GM10847 (cell line): ENCODE measurements around the gene LMO1.

Experiments used
- POLR2A ChIP-seq: IDR thresholded peaks from 2 replicates; pipeline ENCODE4 v1.6.1; 2011; ENCODE audit not compliant: insufficient read length; ENCODE audit errors: extremely low read depth

LMO1 gene

GRCh38 chr11:8263769-8264410, at the start of gene LMO1:
Gene LMO1, minus strand, starts transcription at chr11:8263878. Its CDS starts 516 bp downstream, at chr11:8263362.
- TF ChIP-seq POLR2A, result no peak

- TF ChIP-seq POLR2A, result no peak
Observed at GRCh38 chr11:8312986-8313385, 49.3 kb upstream of the LMO1 start.

DNA sequence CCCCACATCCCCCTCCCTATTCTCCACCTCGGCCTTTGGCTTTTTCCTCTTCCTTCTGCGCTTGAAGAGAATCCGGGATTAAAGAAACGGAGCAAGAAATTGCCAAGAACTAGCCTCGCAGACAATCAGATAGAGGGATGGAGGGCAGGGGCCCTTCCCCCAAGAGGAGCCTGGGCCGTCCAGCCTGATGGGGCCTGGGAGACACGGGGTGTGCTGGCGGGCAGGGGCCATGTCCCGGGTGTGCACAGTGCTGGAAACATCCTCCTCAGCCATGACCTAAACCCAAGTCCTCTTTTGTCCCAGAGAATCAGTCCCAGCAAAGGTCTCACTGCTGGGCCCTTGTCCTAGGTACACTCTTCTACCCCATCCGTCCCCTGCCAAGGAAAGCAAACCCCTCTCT, 47.7 kb upstream of the LMO1 start:
- TF ChIP-seq POLR2A, result no peak

- TF ChIP-seq POLR2A, result no peak
Observed at GRCh38 chr11:8310743-8311298, 47.1 kb upstream of the LMO1 start.

- no peak for TF ChIP-seq POLR2A
Observed at GRCh38 chr11:8309862-8310261, 46.2 kb upstream of the LMO1 start.

DNA sequence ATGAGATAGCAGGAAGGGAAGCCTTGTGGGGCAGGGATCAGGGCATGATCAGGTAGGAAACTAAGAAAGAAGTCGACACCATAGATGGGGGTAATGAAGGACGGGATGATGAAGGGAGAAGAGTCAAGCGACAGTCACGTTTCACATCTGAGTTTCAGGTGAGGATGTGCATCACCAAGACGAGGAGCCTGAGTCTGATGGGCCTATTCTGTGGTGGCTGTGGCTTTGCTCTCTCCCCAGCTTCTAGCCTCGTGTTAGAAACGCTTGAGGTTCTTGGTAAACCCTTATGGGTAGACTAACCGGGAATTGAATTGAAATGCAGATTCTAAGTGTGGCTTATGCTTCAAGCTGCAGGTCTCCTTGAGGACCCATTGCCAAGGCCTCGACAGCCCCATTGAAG, 45.6 kb upstream of the LMO1 start:
- no peak for TF ChIP-seq POLR2A

GRCh38 chr11:8307601-8308000, 43.9 kb upstream of the LMO1 start:
- no peak for TF ChIP-seq POLR2A

GRCh38 chr11:8301622-8302021, 37.9 kb upstream of the LMO1 start:
- no peak for TF ChIP-seq POLR2A

DNA sequence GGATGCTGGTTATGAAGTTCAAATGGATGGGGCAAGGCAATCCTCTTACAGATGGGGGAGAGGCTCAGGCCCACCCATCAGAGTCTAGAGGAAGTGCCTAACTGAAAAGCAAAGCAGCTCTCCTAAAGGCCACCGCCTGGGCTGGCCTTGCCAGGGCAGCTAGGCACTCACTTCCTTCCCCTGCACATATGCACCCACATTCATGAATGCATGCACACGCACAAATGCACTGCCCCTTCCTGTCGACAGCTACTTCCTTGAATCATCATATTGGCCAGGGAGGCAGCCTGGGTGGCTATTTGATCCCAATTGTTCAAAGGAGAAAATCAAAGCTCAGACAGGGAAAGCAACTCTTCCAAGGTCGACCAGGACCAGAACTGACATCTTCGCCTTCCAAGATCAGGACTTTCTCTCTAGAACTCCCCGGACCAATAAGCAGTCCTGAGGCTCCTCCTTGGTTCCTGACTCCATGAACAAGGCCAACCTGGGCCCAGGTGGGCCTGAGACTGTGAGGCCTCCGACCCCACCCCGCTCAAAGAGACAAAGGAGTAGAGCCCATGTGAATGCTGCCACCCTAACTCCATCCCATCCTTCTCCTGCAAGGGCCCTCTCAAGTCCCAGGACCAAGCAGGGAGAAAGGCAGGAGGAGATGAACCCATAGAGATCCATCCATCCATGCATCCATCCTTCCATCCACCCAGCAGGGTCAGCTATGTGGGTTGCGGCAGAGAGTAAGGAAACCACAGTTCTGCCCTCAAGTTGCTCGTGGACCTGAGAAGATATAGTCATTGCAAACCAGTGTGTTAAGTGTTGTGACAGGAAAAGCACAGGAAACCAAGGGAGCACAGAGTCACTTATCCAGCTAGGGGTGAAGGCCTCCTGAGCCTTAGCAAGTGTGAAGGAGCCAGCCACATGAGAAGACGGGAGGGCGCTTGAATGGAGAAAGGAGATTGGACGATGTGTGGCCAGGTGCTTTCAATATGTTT, 35.4 kb upstream of the LMO1 start:
- no peak for TF ChIP-seq POLR2A

GRCh38 chr11:8297781-8298440, 34.2 kb upstream of the LMO1 start:
- no peak for TF ChIP-seq POLR2A

DNA sequence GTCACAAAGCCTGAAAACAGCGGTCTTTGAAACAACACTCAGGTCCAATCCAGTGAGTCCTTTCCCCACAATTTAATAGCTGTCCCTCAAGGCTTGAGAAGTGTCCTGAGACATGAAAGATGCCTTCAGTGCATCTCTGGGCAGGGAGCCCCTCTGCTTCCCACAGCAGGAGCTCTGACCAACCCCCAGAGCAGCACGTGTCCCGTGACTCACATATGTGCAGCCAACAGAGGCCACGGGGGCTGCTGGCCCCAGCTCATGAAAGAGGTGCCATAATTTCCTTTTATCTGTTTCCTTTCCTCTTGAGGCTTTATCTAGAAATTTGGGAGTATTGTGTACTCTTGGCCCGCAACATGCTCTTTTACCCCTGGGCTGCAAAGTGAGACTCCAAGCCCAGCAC, 33.2 kb upstream of the LMO1 start:
- no peak for TF ChIP-seq POLR2A

GRCh38 chr11:8296038-8296649, 32.5 kb upstream of the LMO1 start:
- no peak for TF ChIP-seq POLR2A

- TF ChIP-seq POLR2A, result no peak
Observed at GRCh38 chr11:8294251-8294935, 30.7 kb upstream of the LMO1 start.

DNA sequence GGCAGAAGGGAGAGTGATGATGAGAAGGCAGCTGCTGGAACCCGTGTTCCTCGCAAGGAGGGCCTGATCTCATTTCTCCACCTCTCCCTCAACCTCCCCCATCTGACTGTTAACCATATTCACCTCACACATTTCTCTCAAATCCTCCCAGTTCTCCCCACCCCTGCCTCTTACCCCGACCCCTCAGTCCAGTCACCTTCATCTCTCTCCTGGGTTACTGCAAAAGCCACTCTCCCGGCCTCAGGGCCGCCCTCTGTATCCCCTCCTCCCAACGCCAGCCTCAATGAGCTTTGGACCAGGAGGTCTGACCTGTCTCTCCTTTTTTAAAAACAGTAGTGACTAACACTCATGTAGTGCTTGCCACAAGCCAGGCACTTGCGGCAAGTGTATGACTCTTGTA, 29.5 kb upstream of the LMO1 start:
- TF ChIP-seq POLR2A, result no peak
